Adrenal gland (tissue), 12 donors: Measurements from ENCODE around the gene CSNK1E. TPM values are rescaled to one million over a fixed set of nuclear protein-coding genes. Genes with fewer than 3 reads are reported as not detected.

Source experiments
- DNase-seq, 7 donors: peaks; one replicate each; pipeline ENCODE4 v3.0.0-alpha.2; 2019 to 2020
- H3K27ac ChIP-seq, 5 donors: fragments of 200-600 bp; sonication (generic) in 4 of 5; 1 replicate in 3 of 5; 2 replicates in 2 of 5; pipeline versions ENCODE4 v1.5.1 to v1.8.0; 2016 to 2020; ENCODE audit warnings: mild to moderate bottlenecking in 1 of 5
- H3K27me3 ChIP-seq: fragments of 200-600 bp; 2 replicates; pipeline ENCODE4 v1.8.0; 2021
- H3K36me3 ChIP-seq, 2 donors: fragments of 200-600 bp; replicated peaks in 1 of 2; 1 replicate in 1 of 2; 2 replicates in 1 of 2; pipeline versions ENCODE4 v1.5.1 to v1.8.0; 2018 to 2022
- H3K4me1 ChIP-seq, 2 donors: fragments of 200-600 bp; replicated peaks in 1 of 2; 1 replicate in 1 of 2; 2 replicates in 1 of 2; pipeline versions ENCODE4 v1.5.1 to v1.8.0; 2018 to 2021
- H3K4me3 ChIP-seq, 4 donors: fragments of 200-600 bp; sonication (generic) in 3 of 4; one replicate each; pipeline ENCODE4 v1.5.1; 2016 to 2018
- H3K9me3 ChIP-seq, 3 donors: fragments of 200-600 bp; sonication (generic) in 1 of 3; replicated peaks in 1 of 3; 1 replicate in 2 of 3; 2 replicates in 1 of 3; pipeline versions ENCODE4 v1.5.1 to v1.8.0; 2016 to 2021
- POLR2A ChIP-seq, 2 donors: fragments of 450-650 bp; IDR thresholded peaks; one replicate each; pipeline ENCODE4 v1.6.1; 2017; ENCODE audit warnings: antibody characterized with exemption in 2 of 2, mild to moderate bottlenecking in 2 of 2, moderate library complexity in 1 of 2
- WGBS, 4 donors: extraction: QIAGEN DNeasy Blood & Tissue Kit in 2 of 4; methylation state at CpG; one replicate each; pipeline versions ENCODE4 v1.1.5 to v1.1.7; 2013 to 2017; 5-methylcytosine and 5-hydroxymethylcytosine counted together
- intact Hi-C, 2 donors: fragments of 100-400 bp; cut with DNase I; formaldehyde crosslinking; loops; one replicate each; pipeline versions ENCODE4 v1.14.1 to v1.15.0; 2022 to 2023
- polyA plus RNA-seq, 3 donors: library from polyadenylated mRNA; stranded (reverse); fragments of 200-250 nt in 2 of 3; fragments of 350-450 nt in 1 of 3; fragmentation: Illumina TruSeq in 1 of 3; extraction: RNeasy Lipid Tissue Mini Kit (QIAGEN cat#74804) in 1 of 3; gene quantifications; one replicate each; pipeline ENCODE4 v1.2.3, GENCODE V29; 2013 to 2014
- small RNA-seq, 2 donors: library from RNA; depleted of rRNA; stranded (forward); fragments of <200 nt; gene quantifications; one replicate each; pipeline ENCODE3, GENCODE V24; 2016
- total RNA-seq, 9 donors: library from RNA; depleted of rRNA in 4 of 9; stranded (reverse); fragments of >200 nt in 4 of 9; fragments of 120-200 nt in 1 of 9; fragmentation: NEBNext Ultra II Directional in 1 of 9; extraction: Animal tissue kit (Norgen Biotek cat#: 25700) in 1 of 9; gene quantifications; one replicate each; pipeline versions ENCODE4 v1.1.0 to v1.2.4, GENCODE V29; 2013 to 2023
- TF ChIP-seq, protein P1 (sequence below), 6 experiments: fragments of 450-650 bp in 4 of 6; fragments of 200-600 bp in 2 of 6; sonication (generic) in 1 of 6; IDR thresholded peaks; 1 replicate in 5 of 6; 2 replicates in 1 of 6; pipeline versions ENCODE4 v1.5.1 to v1.8.0; 2016 to 2021; ENCODE audit warnings: antibody characterized with exemption in 6 of 6, mild to moderate bottlenecking in 2 of 6, moderate library complexity in 1 of 6
- donor health status: healthy with polysubstance abuse.
- donor health status: Bipolar disorder and iron deficiency.
- donor health status: DM: yes; HTN: yes; CAD: no.
- donor health status: DM: no; HTN: no; CAD: no.
- donor health status: DM: no; HTN: no; CAD: no.
- donor health status: DM: yes; HTN: yes; CAD: no.

Gene CSNK1E
- total and polyA plus RNA-seq, 12 donors, result 28.4 to 142 (median 73.7) TPM

DNA sequence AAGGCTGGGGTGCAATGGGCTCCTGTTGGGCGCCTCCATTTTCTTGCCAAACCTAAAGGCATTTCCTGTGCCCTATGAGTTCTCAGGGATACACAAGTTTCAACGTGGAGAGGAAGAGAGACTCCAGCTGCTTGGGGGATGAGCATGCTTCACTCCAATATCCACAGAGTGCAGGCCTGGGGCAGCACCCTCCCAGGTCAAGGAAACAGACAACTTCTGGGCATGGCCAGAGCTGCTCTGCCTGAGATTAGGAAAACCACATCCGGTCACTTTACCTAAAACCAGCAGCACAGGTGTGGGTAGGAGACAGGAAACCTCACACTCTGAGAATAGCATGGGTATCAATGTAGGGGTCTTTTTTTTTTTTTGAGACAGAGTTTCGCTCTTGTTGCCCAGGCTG, 73.1 kb downstream of the CSNK1E start:
- H3K27me3 ChIP-seq, result no peaks in the 10 kb centered on the region
- H3K4me1 ChIP-seq, result peaks cover 9 to 39% of the 10 kb centered on the region in 2 donors
- 74 to 85% (median 77%) methylated on average over 4 of the region's 4 CpGs for WGBS, 4 donors
- no peak overlapping the region for H3K4me3 ChIP-seq
- H3K27ac ChIP-seq, result peak overlapping the region in 1 of 5 donors; percentile 62
- TF ChIP-seq, protein P1, sequence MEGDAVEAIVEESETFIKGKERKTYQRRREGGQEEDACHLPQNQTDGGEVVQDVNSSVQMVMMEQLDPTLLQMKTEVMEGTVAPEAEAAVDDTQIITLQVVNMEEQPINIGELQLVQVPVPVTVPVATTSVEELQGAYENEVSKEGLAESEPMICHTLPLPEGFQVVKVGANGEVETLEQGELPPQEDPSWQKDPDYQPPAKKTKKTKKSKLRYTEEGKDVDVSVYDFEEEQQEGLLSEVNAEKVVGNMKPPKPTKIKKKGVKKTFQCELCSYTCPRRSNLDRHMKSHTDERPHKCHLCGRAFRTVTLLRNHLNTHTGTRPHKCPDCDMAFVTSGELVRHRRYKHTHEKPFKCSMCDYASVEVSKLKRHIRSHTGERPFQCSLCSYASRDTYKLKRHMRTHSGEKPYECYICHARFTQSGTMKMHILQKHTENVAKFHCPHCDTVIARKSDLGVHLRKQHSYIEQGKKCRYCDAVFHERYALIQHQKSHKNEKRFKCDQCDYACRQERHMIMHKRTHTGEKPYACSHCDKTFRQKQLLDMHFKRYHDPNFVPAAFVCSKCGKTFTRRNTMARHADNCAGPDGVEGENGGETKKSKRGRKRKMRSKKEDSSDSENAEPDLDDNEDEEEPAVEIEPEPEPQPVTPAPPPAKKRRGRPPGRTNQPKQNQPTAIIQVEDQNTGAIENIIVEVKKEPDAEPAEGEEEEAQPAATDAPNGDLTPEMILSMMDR (IDR thresholded peaks at IDR 0.05), result no peak
- no peak for TF ChIP-seq POLR2A (IDR thresholded peaks at IDR 0.05)
- intact Hi-C loops, result no loop called here
- no peaks in the 10 kb centered on the region for H3K9me3 ChIP-seq
- no peak for DNase-seq
- peaks cover 0 to 32% of the 10 kb centered on the region in 2 donors for H3K36me3 ChIP-seq

DNA sequence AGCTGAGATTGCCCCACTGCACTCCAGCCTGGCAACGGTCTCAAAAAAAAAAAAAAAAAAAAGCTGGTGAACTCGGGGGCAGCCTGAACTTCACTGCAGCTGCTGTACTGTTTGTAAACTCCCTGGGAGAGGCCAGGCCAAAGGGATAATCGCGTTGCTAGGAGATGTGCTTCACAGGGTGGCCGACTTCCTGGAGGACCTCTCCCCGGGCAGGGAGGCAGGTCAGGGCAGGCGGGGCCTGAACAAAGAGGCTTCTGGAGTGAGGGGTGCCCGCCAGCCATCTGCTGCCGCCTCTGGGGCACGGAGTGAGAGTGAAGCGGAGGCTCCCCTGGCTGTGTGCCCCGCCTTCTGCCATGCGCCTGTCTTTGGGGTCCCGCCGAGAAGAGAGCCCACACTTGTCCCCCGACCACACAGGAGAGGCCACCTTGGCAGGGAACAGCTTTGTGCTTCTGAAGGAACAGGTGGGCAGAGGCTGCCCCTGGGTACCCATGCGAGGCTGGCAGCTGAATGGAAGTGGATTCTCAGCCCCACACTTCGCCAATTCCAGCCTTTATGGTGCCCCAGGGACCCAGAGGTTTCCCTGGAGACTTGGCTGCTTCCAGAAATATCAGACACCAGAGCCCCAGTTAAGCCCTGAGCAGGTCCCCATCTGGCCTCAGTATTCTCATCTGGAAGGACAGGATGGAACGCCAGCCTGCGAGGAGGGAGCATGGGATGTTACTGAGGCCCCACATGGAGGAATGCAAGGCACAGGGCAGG, 74.0 kb downstream of the CSNK1E start:
- Histone ChIP-seq H3K27ac (peak overlapping the region in 2 of 5 donors; percentile 62 to 76), H3K9me3 (no peaks in the 10 kb centered on the region), H3K4me3 (no peak overlapping the region), H3K36me3 (peaks cover 0 to 32% of the 10 kb centered on the region in 2 donors), H3K4me1 (peaks cover 18 to 49% of the 10 kb centered on the region in 2 donors), H3K27me3 (no peaks in the 10 kb centered on the region)
- intact Hi-C loops, result no loop called here
- 64 to 82% (median 68%) methylated on average over 13 to 20 of the region's 20 CpGs for WGBS, 4 donors
- TF ChIP-seq, protein P1 (IDR thresholded peaks at IDR 0.05), result no peak
- no peak for TF ChIP-seq POLR2A (IDR thresholded peaks at IDR 0.05)
- peak in 3 of 7 donors; percentile 33 to 75 (median 50) for DNase-seq

DNA sequence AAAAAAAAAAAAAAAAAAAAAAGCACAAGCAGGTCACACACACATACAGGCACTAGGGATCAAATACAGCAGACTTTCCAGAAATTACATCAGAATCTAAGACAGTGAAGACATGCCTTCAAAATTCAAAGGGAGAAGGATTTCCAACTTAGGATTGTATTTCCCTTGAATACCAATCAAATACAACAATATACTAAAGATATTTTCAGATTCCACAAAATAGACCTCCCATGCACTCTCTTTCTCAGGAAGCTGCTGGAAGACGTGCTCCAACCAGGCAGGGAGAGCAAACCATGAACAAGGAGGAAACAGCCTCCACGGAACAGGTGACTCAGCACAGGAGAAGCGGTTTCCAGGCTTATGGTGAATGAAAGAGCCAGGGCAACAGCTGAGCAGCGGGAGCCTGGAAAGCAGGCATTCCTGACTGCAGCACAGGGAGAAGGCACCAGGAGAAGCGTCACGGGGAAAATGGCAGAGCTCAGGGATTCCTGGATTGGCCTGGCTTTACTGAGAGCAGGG, 76.4 kb downstream of the CSNK1E start:
- DNase-seq, result peak; percentile 49 to 85 (median 68)
- intact Hi-C loops, result no loop called here
- Histone ChIP-seq H3K4me1 (peaks cover 22 to 48% of the 10 kb centered on the region in 2 donors), H3K36me3 (peaks cover 0 to 17% of the 10 kb centered on the region in 2 donors), H3K27me3 (no peaks in the 10 kb centered on the region), H3K27ac (peak overlapping the region in 4 of 5 donors; percentile 5 to 88 (median 42)), H3K4me3 (no peak overlapping the region), H3K9me3 (no peaks in the 10 kb centered on the region)
- 35 to 54% (median 48%) methylated on average over 6 of the region's 6 CpGs for WGBS, 4 donors
- TF ChIP-seq, protein P1 (IDR thresholded peaks at IDR 0.05), result no peak
- no peak for TF ChIP-seq POLR2A (IDR thresholded peaks at IDR 0.05)

Small RNAs within 50 kb of the gene (small RNA-seq; reads per million reads assigned to genes)
- gene RF00017, result 0 reads per million in 2 donors

Other genes starting within 250 kb of the CSNK1E start
- under 1 TPM in 6 of 9 donors, not detected in 3; 0.36 to 0.61 (median 0.53) TPM for gene SLC16A8, start 233.2 kb downstream of the CSNK1E start, total RNA-seq
- 1 to 10 TPM in 1 of 3 donors, under 1 TPM in 1, not detected in 1; 0.30 to 1.3 TPM for gene SLC16A8, start 233.2 kb downstream of the CSNK1E start, polyA plus RNA-seq
- 1 to 10 TPM in 1 of 9 donors, under 1 TPM in 7, not detected in 1; 0.17 to 2.1 (median 0.55) TPM for gene BAIAP2L2, start 206.7 kb downstream of the CSNK1E start, total RNA-seq
- 1 to 10 TPM in 2 of 3 donors, under 1 TPM in 1; 0.09 to 6.0 (median 4.6) TPM for gene BAIAP2L2, start 206.7 kb downstream of the CSNK1E start, polyA plus RNA-seq
- gene PLA2G6, start 135.6 kb downstream of the CSNK1E start, total RNA-seq, result 100 to 1,000 TPM in 1 of 9 donors, 10 to 100 TPM in 8; 11.1 to 176 (median 71.4) TPM
- 100 to 1,000 TPM in 2 of 3 donors, 1 to 10 TPM in 1; 6.9 to 324 (median 159) TPM for gene PLA2G6, start 135.6 kb downstream of the CSNK1E start, polyA plus RNA-seq
- gene MAFF, start 115.4 kb downstream of the CSNK1E start, total RNA-seq, result 10 to 100 TPM in 7 of 9 donors, 1 to 10 TPM in 2; 1.9 to 21.8 (median 14.3) TPM
- 10 to 100 TPM in 2 of 3 donors, 1 to 10 TPM in 1; 5.2 to 23.4 (median 11.4) TPM for gene MAFF, start 115.4 kb downstream of the CSNK1E start, polyA plus RNA-seq
- gene TMEM184B, start 44.4 kb downstream of the CSNK1E start, total RNA-seq, result 100 to 1,000 TPM in 1 of 9 donors, 10 to 100 TPM in 7, 1 to 10 TPM in 1; 7.1 to 107 (median 48.2) TPM
- 10 to 100 TPM; 17.4 to 27.1 (median 23.1) TPM for gene TMEM184B, start 44.4 kb downstream of the CSNK1E start, polyA plus RNA-seq
- under 1 TPM in 4 of 9 donors, not detected in 5; 0.20 to 0.38 (median 0.31) TPM for gene KCNJ4, start 137.8 kb upstream of the CSNK1E start, total RNA-seq
- under 1 TPM; 0.07 to 0.56 (median 0.27) TPM for gene KCNJ4, start 137.8 kb upstream of the CSNK1E start, polyA plus RNA-seq
- gene KDELR3, start 150.7 kb upstream of the CSNK1E start, total RNA-seq, result 10 to 100 TPM in 3 of 9 donors, 1 to 10 TPM in 6; 3.7 to 18.0 (median 7.2) TPM
- gene KDELR3, start 150.7 kb upstream of the CSNK1E start, polyA plus RNA-seq, result 10 to 100 TPM in 2 of 3 donors, 1 to 10 TPM in 1; 8.0 to 11.0 (median 10.2) TPM
- 100 to 1,000 TPM; 218 to 668 (median 453) TPM for gene DDX17, start 188.9 kb upstream of the CSNK1E start, total RNA-seq
- 100 to 1,000 TPM; 184 to 342 (median 203) TPM for gene DDX17, start 188.9 kb upstream of the CSNK1E start, polyA plus RNA-seq